Astrocyte of the hippocampus (primary cell): ENCODE measurements around the gene CRB2.

Experiments used
- DNase-seq: peaks from one replicate; pipeline ENCODE4 v3.0.0; 2011; ENCODE audit warnings: low read depth, low spot score

Gene CRB2

GRCh38 chr9:123364241-123364824 lies 8.3 kb downstream of the CRB2 start:
- DNase-seq = peak; percentile 88

- DNase-seq = no peak
These were observed 9.4 kb downstream of the CRB2 start for GRCh38 chr9:123365287-123365880.

- no peak for DNase-seq
These were observed 10.0 kb downstream of the CRB2 start for GRCh38 chr9:123365881-123366528.

- DNase-seq = peak; percentile 59
These were observed 12.0 kb downstream of the CRB2 start for GRCh38 chr9:123368023-123368422.

- no peak for DNase-seq
These were observed 12.6 kb downstream of the CRB2 start for GRCh38 chr9:123368536-123369153.

- DNase-seq = no peak
These were observed 13.3 kb downstream of the CRB2 start for GRCh38 chr9:123369296-123369695.

- no peak for DNase-seq
These were observed 14.1 kb downstream of the CRB2 start for GRCh38 chr9:123370108-123370507.

- DNase-seq = no peak
These were observed 14.7 kb downstream of the CRB2 start for GRCh38 chr9:123370526-123371227.

GRCh38 chr9:123371228-123371584 lies 15.2 kb downstream of the CRB2 start:
- no peak for DNase-seq

- DNase-seq = no peak
These were observed 16.0 kb downstream of the CRB2 start for GRCh38 chr9:123371805-123372590.

- no peak for DNase-seq
These were observed 16.9 kb downstream of the CRB2 start for GRCh38 chr9:123372766-123373446.

GRCh38 chr9:123373447-123373923 lies 17.5 kb downstream of the CRB2 start:
- no peak for DNase-seq

- peak; percentile 82 for DNase-seq
These were observed 17.9 kb downstream of the CRB2 start for GRCh38 chr9:123373946-123374345.

GRCh38 chr9:123375469-123376132 lies 19.6 kb downstream of the CRB2 start:
- peak; percentile 81 for DNase-seq

GRCh38 chr9:123376218-123377071 lies 20.4 kb downstream of the CRB2 start:
- no peak for DNase-seq

GRCh38 chr9:123377211-123377971 lies 21.4 kb downstream of the CRB2 start:
- peak; percentile 76 for DNase-seq

GRCh38 chr9:123378025-123378424 lies 22.0 kb downstream of the CRB2 start:
- DNase-seq = no peak

- DNase-seq = no peak
These were observed 23.1 kb downstream of the CRB2 start for GRCh38 chr9:123378956-123379660.
